Germinal center (tissue), 1 donor: ENCODE data around the gene NUDT1.

Source experiments
- DNase-seq: peaks from one replicate; pipeline ENCODE4 v3.0.0; 2012; ENCODE audit warnings: mixed read lengths, low spot score

Gene NUDT1

DNA sequence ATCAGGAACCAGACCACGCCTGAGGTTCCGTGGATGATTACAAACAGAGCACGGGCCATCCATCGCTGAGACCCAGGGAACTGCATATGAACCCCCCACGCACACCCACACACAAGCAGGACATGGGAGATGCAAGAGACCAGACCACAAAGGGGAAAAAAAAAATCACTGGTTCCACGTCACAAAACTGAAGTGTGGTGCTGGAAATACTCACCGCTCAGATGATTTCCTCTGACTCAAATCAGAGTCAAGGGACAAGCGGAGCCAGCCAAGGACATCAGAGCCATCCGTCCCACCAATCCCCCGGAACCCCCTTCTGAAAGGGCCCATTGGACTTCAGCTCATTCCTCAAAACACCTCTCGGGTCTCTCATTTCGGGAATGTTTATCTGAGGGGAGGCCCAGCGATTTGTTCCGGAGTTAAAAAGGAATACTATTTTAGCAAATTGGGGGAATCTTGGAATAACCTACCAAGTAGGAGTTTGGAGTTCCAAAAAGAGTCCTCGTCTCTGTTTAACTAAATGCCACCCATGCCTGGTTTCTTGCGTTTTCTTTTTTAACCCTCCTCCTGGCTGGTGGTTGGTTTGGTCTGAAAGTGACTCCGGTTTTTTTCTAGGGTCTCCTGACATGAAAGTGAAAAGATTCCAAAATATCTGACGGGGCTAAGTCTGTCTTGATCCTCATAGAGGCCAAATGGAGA is 57.3 kb downstream of the NUDT1 start:
- DNase-seq: peak; percentile 31

DNA sequence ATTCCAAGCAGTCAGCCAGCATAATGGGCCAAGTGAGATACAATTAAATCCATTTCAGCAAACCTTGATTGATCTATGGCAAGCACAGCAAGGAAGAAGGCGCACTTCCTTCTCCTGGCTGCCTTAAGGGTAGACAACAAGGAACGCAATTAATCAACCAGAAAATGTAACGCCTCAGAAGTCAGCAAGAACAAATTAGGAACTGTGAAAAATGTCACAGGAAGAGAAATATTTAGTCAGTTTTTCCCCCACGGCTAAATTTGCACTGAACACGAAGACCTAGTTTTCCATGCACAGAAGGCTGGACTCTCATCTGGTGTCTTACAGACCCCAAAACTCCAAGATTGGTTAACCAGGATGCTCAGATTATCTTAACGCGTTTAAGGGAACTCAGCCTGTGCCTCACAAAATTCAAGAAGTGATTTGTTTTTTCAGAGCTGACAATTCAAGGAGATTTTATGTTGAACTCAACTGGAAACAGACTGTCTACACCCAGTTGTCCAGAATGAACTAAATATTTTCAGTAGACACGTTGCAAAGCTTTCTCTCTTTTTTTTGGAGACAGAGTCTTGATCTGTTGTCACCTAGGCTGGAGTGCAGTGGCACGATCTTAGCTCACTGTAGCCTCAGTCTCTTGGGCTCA is 58.0 kb downstream of the NUDT1 start:
- peak; percentile 28 for DNase-seq
